PFSK-1 (cell line): ENCODE measurements around the gene GALNTL6.

Source experiments
- FOXP2 ChIP-seq: optimal IDR thresholded peaks from 2 replicates; pipeline ENCODE3; 2011; ENCODE audit warnings: borderline replicate concordance, control low read depth, inconsistent platforms; ENCODE audit not compliant: insufficient read depth; ENCODE audit errors: extremely low read length, extremely low read depth
- POLR2AphosphoS5 ChIP-seq: IDR thresholded peaks from 2 replicates; pipeline ENCODE4 v1.6.1; 2012; ENCODE audit warnings: low read depth, mild to moderate bottlenecking, control low read depth, low read length, moderate library complexity
- SIN3A ChIP-seq: IDR thresholded peaks from 2 replicates; pipeline ENCODE4 v1.6.1; 2012; ENCODE audit warnings: mild to moderate bottlenecking, low read length, moderate library complexity, borderline replicate concordance; ENCODE audit not compliant: insufficient read depth
- TAF1 ChIP-seq: IDR thresholded peaks from 2 replicates; pipeline ENCODE4 v1.6.1; 2012; ENCODE audit warnings: low read length, control low read depth, borderline replicate concordance; ENCODE audit not compliant: insufficient read depth
- TF ChIP-seq, protein P1 (sequence below), 2 experiments: IDR thresholded peaks; 2 replicates each; pipeline versions ENCODE4 v1.6.1 to v1.8.0; 2011 to 2012; ENCODE audit warnings: low read depth in 2 of 2, low read length in 2 of 2, control low read depth in 1 of 2, inconsistent platforms in 1 of 2, mild to moderate bottlenecking in 1 of 2, moderate library complexity in 1 of 2; ENCODE audit not compliant: insufficient read depth in 1 of 2

DNA sequence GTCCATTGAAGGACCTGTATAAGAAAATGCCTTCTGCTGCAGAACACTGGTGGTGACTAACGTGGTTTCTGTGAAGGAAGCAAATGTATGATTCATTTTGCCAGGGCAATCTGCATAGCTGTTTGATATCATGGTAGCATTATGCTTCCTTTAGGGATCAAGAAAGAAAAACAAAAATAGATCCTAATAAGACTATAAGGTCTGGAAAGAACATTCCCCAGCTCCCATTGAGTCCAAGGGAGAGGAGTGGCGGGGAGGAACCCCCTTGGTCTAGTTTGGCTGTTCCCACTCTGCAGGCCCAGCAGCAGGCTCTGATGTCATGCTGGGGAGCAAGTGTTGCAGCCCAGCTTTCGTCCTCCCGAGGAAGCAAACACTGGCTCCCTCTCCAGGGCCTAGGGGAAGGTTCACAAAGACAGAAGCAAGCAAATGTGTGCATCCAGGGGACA is 1200.9 kb downstream of the GALNTL6 start:
- TF ChIP-seq POLR2AphosphoS5 (no peak), TAF1 (no peak), SIN3A (no peak), FOXP2 (no peak)
- TF ChIP-seq, protein P1, sequence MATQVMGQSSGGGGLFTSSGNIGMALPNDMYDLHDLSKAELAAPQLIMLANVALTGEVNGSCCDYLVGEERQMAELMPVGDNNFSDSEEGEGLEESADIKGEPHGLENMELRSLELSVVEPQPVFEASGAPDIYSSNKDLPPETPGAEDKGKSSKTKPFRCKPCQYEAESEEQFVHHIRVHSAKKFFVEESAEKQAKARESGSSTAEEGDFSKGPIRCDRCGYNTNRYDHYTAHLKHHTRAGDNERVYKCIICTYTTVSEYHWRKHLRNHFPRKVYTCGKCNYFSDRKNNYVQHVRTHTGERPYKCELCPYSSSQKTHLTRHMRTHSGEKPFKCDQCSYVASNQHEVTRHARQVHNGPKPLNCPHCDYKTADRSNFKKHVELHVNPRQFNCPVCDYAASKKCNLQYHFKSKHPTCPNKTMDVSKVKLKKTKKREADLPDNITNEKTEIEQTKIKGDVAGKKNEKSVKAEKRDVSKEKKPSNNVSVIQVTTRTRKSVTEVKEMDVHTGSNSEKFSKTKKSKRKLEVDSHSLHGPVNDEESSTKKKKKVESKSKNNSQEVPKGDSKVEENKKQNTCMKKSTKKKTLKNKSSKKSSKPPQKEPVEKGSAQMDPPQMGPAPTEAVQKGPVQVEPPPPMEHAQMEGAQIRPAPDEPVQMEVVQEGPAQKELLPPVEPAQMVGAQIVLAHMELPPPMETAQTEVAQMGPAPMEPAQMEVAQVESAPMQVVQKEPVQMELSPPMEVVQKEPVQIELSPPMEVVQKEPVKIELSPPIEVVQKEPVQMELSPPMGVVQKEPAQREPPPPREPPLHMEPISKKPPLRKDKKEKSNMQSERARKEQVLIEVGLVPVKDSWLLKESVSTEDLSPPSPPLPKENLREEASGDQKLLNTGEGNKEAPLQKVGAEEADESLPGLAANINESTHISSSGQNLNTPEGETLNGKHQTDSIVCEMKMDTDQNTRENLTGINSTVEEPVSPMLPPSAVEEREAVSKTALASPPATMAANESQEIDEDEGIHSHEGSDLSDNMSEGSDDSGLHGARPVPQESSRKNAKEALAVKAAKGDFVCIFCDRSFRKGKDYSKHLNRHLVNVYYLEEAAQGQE (IDR thresholded peaks at IDR 0.05; ENCODE audit: insufficient read depth in 1 of 2, low read depth in 2 of 2, low read length in 2 of 2): no peak
